ENCODE data around the gene TECR.
A peak's percentile ranks its signal among the peaks of the same experiment; 100 is the strongest.
"Not testable (repeated sequence)": the region's sequence is repeated elsewhere in the genome, so short reads cannot be mapped to it uniquely, and the experiment has no call there.

The TECR gene

GRCh38 chr19:14529254-14530004 lies at the start of gene TECR:
TSS of gene TECR (plus strand) at chr19:14529594. CDS start at chr19:14529697, 103 bp downstream.
- DNase-seq (ENCODE audit: extremely low read depth in 1 of 2, low read depth in 1 of 2) = peak; percentile 100

GRCh38 chr19:14479975-14480699 lies 49.3 kb upstream of the TECR start:
- peak in 1 of 2 donors; percentile 54 for DNase-seq (ENCODE audit: extremely low read depth in 1 of 2, low read depth in 1 of 2)

- DNase-seq (ENCODE audit: extremely low read depth in 1 of 2, low read depth in 1 of 2) = no peak
These were observed 48.7 kb upstream of the TECR start for GRCh38 chr19:14480700-14481079.

GRCh38 chr19:14482172-14482941 lies 47.0 kb upstream of the TECR start:
- no peak for DNase-seq (ENCODE audit: extremely low read depth in 1 of 2, low read depth in 1 of 2)

GRCh38 chr19:14487370-14488125 lies 41.8 kb upstream of the TECR start:
- no peak for DNase-seq (ENCODE audit: extremely low read depth in 1 of 2, low read depth in 1 of 2)

GRCh38 chr19:14492756-14493337 lies 36.5 kb upstream of the TECR start:
- no peak for DNase-seq (ENCODE audit: extremely low read depth in 1 of 2, low read depth in 1 of 2)

- DNase-seq (ENCODE audit: extremely low read depth in 1 of 2, low read depth in 1 of 2) = no peak
These were observed 35.0 kb upstream of the TECR start for GRCh38 chr19:14494411-14494810.

- no peak for DNase-seq (ENCODE audit: extremely low read depth in 1 of 2, low read depth in 1 of 2)
These were observed 34.3 kb upstream of the TECR start for GRCh38 chr19:14494910-14495671.

GRCh38 chr19:14495672-14496028 lies 33.7 kb upstream of the TECR start:
- DNase-seq (ENCODE audit: extremely low read depth in 1 of 2, low read depth in 1 of 2) = no peak

- peak; percentile 48 to 72 for DNase-seq (ENCODE audit: extremely low read depth in 1 of 2, low read depth in 1 of 2)
These were observed 33.2 kb upstream of the TECR start, which contains the start of gene GIPC1 for GRCh38 chr19:14496029-14496833. TSS of gene GIPC1 (minus strand) at chr19:14496127. CDS start at chr19:14482976, 13,151 bp downstream.

GRCh38 chr19:14496834-14497227 lies 32.6 kb upstream of the TECR start:
- DNase-seq (ENCODE audit: extremely low read depth in 1 of 2, low read depth in 1 of 2) = no peak

- DNase-seq (ENCODE audit: extremely low read depth in 1 of 2, low read depth in 1 of 2) = no peak
These were observed 32.0 kb upstream of the TECR start for GRCh38 chr19:14497228-14497921.

GRCh38 chr19:14502334-14503092 lies 26.9 kb upstream of the TECR start:
- DNase-seq (ENCODE audit: extremely low read depth in 1 of 2, low read depth in 1 of 2) = no peak

GRCh38 chr19:14503285-14503684 lies 26.1 kb upstream of the TECR start:
- no peak for DNase-seq (ENCODE audit: extremely low read depth in 1 of 2, low read depth in 1 of 2)

GRCh38 chr19:14504575-14504974 lies 24.8 kb upstream of the TECR start:
- DNase-seq (ENCODE audit: extremely low read depth in 1 of 2, low read depth in 1 of 2) = not testable (repeated sequence)

- peak; percentile 41 to 63 for DNase-seq (ENCODE audit: extremely low read depth in 1 of 2, low read depth in 1 of 2)
These were observed 23.7 kb upstream of the TECR start for GRCh38 chr19:14505488-14506239.
